GM19455 (cell line): Measurements from ENCODE around the gene GPR55.
"Not testable (repeated sequence)": the region's sequence is repeated elsewhere in the genome, so short reads cannot be mapped to it uniquely, and the experiment has no call there.

Source experiments
- ATAC-seq: cut with Tn5 transposase; IDR thresholded peaks from one replicate; pipeline ENCODE4 v1.9.1; 2021; ENCODE audit not compliant: unreplicated experiment

The GPR55 gene, protein sequence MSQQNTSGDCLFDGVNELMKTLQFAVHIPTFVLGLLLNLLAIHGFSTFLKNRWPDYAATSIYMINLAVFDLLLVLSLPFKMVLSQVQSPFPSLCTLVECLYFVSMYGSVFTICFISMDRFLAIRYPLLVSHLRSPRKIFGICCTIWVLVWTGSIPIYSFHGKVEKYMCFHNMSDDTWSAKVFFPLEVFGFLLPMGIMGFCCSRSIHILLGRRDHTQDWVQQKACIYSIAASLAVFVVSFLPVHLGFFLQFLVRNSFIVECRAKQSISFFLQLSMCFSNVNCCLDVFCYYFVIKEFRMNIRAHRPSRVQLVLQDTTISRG

DNA sequence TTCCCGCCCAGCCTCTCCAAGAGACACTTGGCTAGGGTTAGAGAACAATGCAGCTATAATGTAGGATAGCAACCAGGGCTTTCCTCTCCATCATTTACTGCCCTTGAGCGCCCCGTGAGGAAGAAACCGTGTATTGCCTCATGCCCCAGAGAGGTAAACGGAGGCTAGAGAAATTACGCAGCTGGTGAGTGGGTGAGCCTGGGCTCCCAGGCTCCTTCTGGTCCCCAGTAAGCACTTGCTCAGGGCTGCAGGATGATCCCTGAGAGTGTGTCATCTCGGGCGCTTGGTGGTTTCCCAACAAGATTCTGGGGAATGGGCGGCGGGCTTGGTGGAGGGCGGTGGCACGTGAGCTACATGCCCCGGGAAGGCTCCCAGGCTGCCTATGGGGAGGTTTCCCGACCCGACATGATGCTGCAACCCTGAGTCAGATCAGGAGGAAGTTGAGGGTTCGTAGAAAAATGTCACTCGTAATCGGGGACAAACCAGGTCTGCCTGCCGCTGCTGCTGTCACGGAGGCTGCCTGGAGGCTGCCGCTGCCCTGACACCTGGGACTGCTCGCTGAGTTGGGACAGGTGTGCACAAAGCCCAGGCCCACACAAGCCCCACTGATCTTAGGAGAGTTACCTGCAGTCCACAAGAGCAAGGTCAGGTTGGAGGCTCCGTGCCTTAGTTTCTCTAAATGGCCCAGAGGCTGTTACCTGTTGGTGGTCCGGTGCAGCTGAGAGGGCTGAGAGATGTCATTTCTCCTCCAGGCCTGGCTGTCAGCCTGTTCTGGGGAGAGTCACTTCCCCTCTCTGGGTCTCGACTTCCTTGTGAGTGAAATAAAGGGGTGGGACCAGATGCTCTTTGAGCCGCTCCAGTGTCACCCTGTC lies at the start of gene GPR55:
Gene GPR55 (minus strand): TSS at position 773 of the 872 bp plus-strand sequence. CDS start 14,280 bp downstream, outside the sequence.
- peak; percentile 37 for ATAC-seq

DNA sequence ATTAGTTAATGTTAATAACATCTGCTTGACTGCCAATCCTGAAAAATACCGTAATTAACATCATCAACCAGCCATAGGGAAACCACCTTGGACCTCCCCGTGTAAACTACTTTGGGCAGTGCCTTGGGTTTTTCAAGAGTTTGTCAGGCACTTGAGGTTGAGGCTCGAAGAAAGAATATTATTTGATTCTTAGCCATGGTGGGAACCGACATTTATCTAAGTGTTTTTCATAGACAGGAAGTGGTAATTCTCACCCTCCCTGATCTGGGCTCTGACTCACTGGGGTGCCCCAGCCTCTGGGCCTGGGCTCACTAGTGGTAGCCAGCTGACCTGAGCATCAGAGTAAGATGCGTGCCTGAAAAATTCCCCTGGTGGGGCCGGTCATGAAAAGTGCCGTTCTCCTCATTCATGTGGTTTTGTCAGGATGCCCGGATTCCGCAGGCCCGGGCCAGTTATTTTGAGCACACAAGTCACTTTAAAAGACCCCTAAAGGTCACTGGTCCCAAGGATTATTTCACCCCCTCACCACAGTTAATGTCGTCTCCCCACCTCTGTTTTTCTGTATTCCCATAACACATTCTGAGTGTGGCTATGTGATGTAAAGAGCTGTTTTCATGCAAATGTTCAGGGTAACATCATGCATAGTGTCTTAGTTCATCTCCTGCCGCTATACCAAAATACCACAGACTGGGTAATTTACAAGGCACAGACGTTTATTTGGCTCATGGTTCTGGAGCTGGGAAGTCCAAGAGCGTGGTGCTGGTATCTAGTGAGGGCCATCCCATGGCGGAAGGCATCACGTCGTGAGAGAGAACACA lies 49.3 kb upstream of the GPR55 start:
- ATAC-seq: peak; percentile 55

- no peak for ATAC-seq
Observed at GRCh38 chr2:230972046-230972445, 47.0 kb upstream of the GPR55 start.

- peak; percentile 14 for ATAC-seq
Observed at GRCh38 chr2:230969659-230970015, 44.6 kb upstream of the GPR55 start.

GRCh38 chr2:230968921-230969658 lies 44.0 kb upstream of the GPR55 start:
- ATAC-seq: peak; percentile 64

- not testable (repeated sequence) for ATAC-seq
Observed at GRCh38 chr2:230968314-230968713, 43.3 kb upstream of the GPR55 start.

GRCh38 chr2:230967113-230967512 lies 42.1 kb upstream of the GPR55 start:
- ATAC-seq: no peak

DNA sequence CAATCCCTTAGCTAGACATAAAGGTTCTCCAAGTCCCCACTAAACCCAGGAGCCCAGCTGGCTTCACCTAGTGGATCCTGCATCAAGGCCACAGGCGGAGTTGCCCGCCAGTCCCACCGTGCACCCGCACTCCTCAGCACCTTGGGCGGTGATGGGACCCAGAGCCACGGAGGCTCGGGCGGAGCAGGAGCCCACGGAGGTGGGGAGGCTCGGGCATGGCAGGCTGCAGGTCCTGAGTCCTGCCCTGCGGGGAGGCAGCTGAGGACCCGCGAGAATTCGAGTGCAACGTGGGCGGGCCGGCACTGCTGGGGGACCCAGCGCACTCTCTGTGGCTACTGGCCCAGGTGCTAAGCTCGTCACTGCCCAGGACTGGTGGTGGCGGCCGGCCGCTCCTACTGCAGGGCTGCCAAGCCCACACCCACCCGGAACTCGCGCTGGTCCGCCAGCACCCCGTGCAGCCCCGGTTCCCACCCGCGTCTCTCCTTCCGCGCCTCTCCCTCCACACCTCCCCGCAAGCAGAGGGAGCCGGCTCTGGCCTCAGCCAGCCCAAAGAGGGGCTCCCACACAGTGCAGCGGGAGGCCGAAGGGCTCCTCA lies 39.2 kb upstream of the GPR55 start:
- no peak for ATAC-seq

- no peak for ATAC-seq
Observed at GRCh38 chr2:230961091-230961491, 36.0 kb upstream of the GPR55 start.

GRCh38 chr2:230960026-230960425 lies 35.0 kb upstream of the GPR55 start:
- ATAC-seq: no peak

DNA sequence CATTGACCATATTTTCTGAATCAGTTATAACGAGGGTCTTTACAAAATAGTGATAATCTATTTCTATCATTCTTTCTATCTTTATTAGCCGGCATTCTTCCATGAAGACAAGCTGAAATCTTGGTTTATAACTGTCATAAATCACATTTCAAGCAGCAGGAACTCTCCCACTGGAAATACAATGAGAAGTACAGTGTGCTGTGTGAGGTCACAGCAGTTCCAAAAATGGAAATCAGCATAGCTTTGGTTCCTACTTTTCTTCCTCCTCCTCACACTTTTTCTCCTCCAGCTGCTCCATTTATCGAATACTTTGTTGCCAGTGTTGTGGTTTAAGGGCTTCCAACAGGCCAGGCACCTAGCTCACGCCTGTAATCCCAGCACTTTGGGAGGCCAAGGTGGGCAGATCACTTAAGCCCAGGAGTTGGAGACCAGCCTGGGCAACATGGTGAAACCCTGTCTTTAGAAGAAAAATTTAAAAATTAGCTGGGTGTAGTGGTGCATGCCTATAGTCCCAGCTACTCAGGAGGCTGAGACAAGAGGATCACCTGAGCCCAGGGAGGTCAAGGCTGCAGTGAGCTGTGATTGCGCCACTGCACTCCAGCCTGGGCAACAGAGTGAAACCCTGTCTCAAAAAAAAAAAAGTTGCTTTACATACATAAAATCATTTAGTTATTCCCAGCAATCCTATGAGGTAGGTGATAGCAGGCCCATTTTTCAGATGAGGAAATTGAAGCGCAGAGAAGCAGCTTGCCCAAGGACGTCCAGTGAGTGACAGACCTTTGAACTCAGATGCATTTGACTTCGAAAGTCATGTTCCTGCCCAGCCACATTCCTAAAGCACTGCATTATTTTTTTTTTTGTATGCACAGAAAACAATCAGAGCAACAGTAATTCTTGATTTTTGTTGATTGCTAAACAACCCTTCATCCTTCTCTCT lies 34.0 kb upstream of the GPR55 start:
- ATAC-seq: no peak

DNA sequence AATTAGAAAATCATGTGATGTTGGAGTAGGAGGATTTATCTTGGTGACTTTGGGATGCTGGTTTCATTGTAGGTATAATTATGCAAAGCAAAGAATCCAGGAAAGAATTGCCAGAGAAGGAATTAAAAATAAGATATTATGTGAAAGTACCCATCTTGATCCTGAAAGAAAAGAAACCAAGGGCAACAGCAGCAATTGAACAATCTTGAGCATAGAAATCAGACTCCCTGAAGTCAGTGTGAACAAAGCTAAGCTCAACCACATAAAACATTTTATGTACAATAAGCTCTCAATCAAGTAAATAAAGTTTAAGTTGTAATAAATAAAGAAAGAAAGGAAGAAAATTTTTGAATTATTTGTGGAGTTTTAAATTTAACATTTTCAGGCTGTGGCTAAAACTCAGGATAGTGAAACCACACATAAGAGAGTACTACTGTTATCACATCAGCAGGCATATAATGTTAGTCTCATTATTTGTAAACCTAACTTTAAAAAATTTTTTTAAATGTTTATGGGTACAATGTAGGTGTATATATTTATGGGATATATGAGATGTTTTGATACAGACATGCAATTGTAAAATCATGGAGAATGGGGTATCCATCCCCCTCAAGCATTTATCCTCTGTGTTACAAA lies 32.8 kb upstream of the GPR55 start:
- no peak for ATAC-seq

DNA sequence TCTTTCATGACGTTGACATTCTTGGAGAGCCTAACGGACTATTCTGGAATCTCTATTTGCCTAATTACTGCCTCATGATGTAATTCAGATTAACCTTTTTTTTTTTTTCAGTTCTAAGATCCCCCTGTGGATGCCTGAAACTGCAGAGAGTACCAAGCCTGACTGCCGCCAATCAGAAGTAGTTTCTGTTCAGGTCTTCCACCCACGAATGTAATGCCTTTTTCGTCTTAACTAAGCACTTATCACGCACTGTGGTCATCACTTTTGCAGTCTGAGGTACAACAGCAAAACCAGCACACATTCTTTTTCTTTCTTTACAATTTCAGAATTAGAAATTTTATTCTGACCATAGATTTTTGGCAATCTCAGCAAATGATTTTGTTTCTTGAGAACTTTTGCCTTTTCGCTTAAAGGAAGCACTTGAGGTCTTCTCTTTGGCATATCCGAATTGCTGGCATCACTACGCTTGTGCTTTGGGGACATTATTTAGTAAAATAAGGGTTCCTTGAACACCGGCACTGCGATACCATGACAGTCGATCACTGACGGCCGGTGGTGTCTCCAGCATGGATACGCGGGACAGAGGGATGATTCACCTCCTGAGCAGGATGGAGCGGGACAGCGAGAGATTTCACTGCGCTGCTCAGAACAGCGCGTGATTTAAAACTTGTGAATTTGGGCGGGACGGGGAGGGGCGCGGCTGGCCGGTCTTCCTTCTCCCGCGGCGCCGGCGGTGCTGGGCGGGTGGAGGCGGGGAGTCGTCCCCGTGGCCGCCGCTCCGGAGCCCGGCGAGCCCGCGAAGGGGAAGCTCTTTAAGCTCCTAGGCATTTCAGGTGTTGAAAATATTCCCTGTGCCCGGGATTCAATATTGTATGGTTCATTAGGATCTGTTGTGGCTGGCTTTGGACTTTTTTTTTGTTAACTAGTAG lies 32.0 kb upstream of the GPR55 start:
- ATAC-seq: peak; percentile 67

GRCh38 chr2:230955163-230955737 lies 30.2 kb upstream of the GPR55 start:
- ATAC-seq: no peak

- ATAC-seq: no peak
Observed at GRCh38 chr2:230954746-230955145, 29.7 kb upstream of the GPR55 start.

GRCh38 chr2:230953845-230954244 lies 28.8 kb upstream of the GPR55 start:
- ATAC-seq: no peak

DNA sequence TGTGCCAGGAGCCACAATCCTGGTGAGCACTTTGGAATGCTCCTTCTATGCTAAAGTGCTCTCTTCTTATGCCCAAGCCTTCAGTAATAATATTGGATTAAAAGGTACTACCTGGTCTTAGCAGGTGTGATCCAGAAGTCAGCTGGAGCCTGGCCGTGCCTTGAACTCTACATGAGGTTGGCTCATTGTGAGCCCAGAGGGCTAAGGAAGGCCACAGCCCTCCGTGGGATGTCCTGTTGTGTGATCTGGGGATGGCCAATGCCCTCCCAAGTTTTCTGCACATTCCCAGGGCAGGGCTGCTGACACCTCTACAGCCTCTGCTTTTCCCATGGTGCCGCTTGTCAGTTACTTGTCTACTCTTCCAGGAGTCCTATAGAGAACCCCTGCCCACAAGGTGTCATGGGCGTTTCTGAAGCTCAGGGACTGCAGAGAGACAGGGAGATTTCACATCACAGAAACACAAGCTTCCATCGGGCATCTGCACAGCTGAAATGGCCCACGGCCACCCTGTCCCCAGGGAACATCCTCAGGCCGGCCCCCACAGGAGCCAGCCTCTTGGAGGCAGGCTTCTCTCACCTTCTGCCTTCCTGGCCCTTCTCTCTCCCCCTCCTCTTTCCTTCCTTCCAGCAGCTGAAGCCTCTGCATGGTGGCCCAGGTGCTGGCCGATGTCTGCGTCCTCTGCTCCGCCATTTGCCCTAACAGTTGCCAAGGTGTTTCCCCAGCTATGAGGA lies 27.3 kb upstream of the GPR55 start:
- ATAC-seq: no peak
